Astrocyte of the cerebellum (primary cell): ENCODE results near the gene TTLL11.

Experiments used
- DNase-seq: peaks from one replicate; pipeline ENCODE4 v3.0.0-alpha.2; 2011; ENCODE audit warnings: low read depth
- H3K4me3 ChIP-seq: 2 replicates; pipeline ENCODE4 v1.5.1; 2011; ENCODE audit warnings: mild to moderate bottlenecking, low read depth, low read length, moderate library complexity
- CTCF ChIP-seq: IDR thresholded peaks from 2 replicates; pipeline ENCODE4 v1.5.1; 2012; ENCODE audit warnings: low read length, low read depth, moderate library complexity, mild to moderate bottlenecking; ENCODE audit errors: missing control alignments
- in situ Hi-C: cut with HindIII; loops from 2 replicates; pipeline ENCODE4 v1.10.0; 2017; ENCODE audit warnings: low sequenced_read_pairs

Gene TTLL11

GRCh38 chr9:122084026-122084675, 9.0 kb downstream of the TTLL11 start:
- no peak for DNase-seq
- in situ Hi-C loops, result no loop called here
- no peak overlapping the region for H3K4me3 ChIP-seq
- TF ChIP-seq CTCF, result no peak

- TF ChIP-seq CTCF, result no peak
- in situ Hi-C loops, result no loop called here
- H3K4me3 ChIP-seq, result no peak overlapping the region
- DNase-seq, result no peak
Measured at GRCh38 chr9:122080986-122081385, 12.1 kb downstream of the TTLL11 start.

- no peak for TF ChIP-seq CTCF
- H3K4me3 ChIP-seq, result no peak overlapping the region
- in situ Hi-C loops, result no loop called here
- DNase-seq, result no peak
Measured at GRCh38 chr9:122078557-122078956, 14.6 kb downstream of the TTLL11 start.

GRCh38 chr9:122076773-122077172, 16.3 kb downstream of the TTLL11 start:
- no peak for DNase-seq
- no peak for TF ChIP-seq CTCF
- in situ Hi-C loops, result no loop called here
- H3K4me3 ChIP-seq, result no peak overlapping the region

GRCh38 chr9:122076117-122076516, 17.0 kb downstream of the TTLL11 start:
- TF ChIP-seq CTCF, result no peak
- H3K4me3 ChIP-seq, result no peak overlapping the region
- no peak for DNase-seq
- in situ Hi-C loops, result no loop called here

GRCh38 chr9:122075135-122076030, 17.7 kb downstream of the TTLL11 start:
- TF ChIP-seq CTCF, result no peak
- H3K4me3 ChIP-seq, result no peak overlapping the region
- in situ Hi-C loops, result no loop called here
- no peak for DNase-seq
